K562 (cell line): ENCODE data around the gene LHCGR.

Source experiments
- BRF1 ChIP-seq: IDR thresholded peaks from 3 replicates; pipeline ENCODE4 v1.6.1; 2011; ENCODE audit warnings: borderline replicate concordance, mild to moderate bottlenecking; ENCODE audit not compliant: insufficient read length; ENCODE audit errors: extremely low read depth
- CCNT2 ChIP-seq: IDR thresholded peaks from 2 replicates; pipeline ENCODE4 v1.6.1; 2011; ENCODE audit warnings: borderline replicate concordance, low read depth, mild to moderate bottlenecking, moderate library complexity, mixed read lengths, low read length; ENCODE audit not compliant: insufficient read length; ENCODE audit errors: extremely low read depth
- CTCF ChIP-seq, 3 experiments: IDR thresholded peaks in 2 of 3; conservative IDR thresholded peaks in 1 of 3; 2 replicates each; pipeline ENCODE4 v1.5.1; 2011 to 2012; ENCODE audit warnings: low read length in 3 of 3, mild to moderate bottlenecking in 3 of 3, control low read depth in 2 of 3, improper control_type of control experiment in 1 of 3, inconsistent platforms in 1 of 3, low read depth in 1 of 3, mixed read lengths in 1 of 3, moderate library complexity in 1 of 3; ENCODE audit not compliant: insufficient read depth in 2 of 3
- MAX ChIP-seq: sonication (generic); formaldehyde crosslinking; IDR thresholded peaks from 2 replicates; pipeline ENCODE4 v1.9.0; 2022; ENCODE audit warnings: mild to moderate bottlenecking, missing genetic modification reagents
- MTA3 ChIP-seq: fragments of 450-650 bp; formaldehyde crosslinking; IDR thresholded peaks from 2 replicates; pipeline ENCODE4 v1.6.1; 2017; ENCODE audit warnings: mild to moderate bottlenecking, borderline replicate concordance
- POLR2A ChIP-seq: fragments of 450-650 bp; conservative IDR thresholded peaks from 2 replicates; pipeline ENCODE4 v1.6.1; 2016
- SRF ChIP-seq, 2 experiments: fragments of 250-450, 450-650 bp in 1 of 2; sonication (Bioruptor Pico) in 1 of 2; sonication (generic) in 1 of 2; formaldehyde crosslinking; IDR thresholded peaks; 2 replicates each; pipeline versions ENCODE4 v1.5.0 to v1.5.1; 2020 to 2022; ENCODE audit warnings: mild to moderate bottlenecking in 1 of 2, missing genetic modification reagents in 1 of 2
- STAG1 ChIP-seq: sonication (generic); formaldehyde crosslinking; IDR thresholded peaks from 2 replicates; pipeline ENCODE4 v1.5.0; 2020; ENCODE audit warnings: missing genetic modification reagents, borderline replicate concordance
- TAF1 ChIP-seq: IDR thresholded peaks from 2 replicates; pipeline ENCODE4 v1.6.1; 2011; ENCODE audit warnings: mild to moderate bottlenecking, low read length, moderate library complexity; ENCODE audit not compliant: insufficient read depth, control insufficient read depth, severe bottlenecking; ENCODE audit errors: extremely low read depth
- ZNF23 ChIP-seq: fragments of 250-450 bp; sonication (Bioruptor Pico); IDR thresholded peaks from 2 replicates; pipeline ENCODE4 v1.4.0; 2020; ENCODE audit warnings: mild to moderate bottlenecking
- TF ChIP-seq, protein P1 (sequence below): sonication (generic); formaldehyde crosslinking; IDR thresholded peaks from 2 replicates; pipeline ENCODE4 v1.5.0; 2020; ENCODE audit warnings: missing genetic modification reagents
- TF ChIP-seq, protein P2 (sequence below): fragments of 250-450 bp; sonication (Bioruptor Pico); IDR thresholded peaks from 2 replicates; pipeline ENCODE4 v1.4.0; 2020; ENCODE audit warnings: mild to moderate bottlenecking, moderate library complexity

GRCh38 chr2:48781366-48781765 lies 25.8 kb upstream of the LHCGR start:
- no peak for TF ChIP-seq ZNF23
- TF ChIP-seq CTCF (IDR thresholded peaks at IDR 0.05 in 2 of 3, conservative IDR thresholded peaks at IDR 0.05 in 1 of 3; ENCODE audit: insufficient read depth in 2 of 3, low read depth in 1 of 3, low read length in 3 of 3) = no peak
- TF ChIP-seq CCNT2 = no peak
- no peak for TF ChIP-seq TAF1
- no peak for TF ChIP-seq MTA3
- TF ChIP-seq MAX (CRISPR knock-in tag) = no peak
- TF ChIP-seq POLR2A = no peak
- no peak for TF ChIP-seq BRF1
- TF ChIP-seq, protein P1, sequence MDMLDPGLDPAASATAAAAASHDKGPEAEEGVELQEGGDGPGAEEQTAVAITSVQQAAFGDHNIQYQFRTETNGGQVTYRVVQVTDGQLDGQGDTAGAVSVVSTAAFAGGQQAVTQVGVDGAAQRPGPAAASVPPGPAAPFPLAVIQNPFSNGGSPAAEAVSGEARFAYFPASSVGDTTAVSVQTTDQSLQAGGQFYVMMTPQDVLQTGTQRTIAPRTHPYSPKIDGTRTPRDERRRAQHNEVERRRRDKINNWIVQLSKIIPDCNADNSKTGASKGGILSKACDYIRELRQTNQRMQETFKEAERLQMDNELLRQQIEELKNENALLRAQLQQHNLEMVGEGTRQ = no peak
- TF ChIP-seq SRF (CRISPR knock-in tag; IDR thresholded peaks at IDR 0.05) = no peak
- TF ChIP-seq STAG1 (CRISPR knock-in tag) = no peak
- TF ChIP-seq, protein P2, sequence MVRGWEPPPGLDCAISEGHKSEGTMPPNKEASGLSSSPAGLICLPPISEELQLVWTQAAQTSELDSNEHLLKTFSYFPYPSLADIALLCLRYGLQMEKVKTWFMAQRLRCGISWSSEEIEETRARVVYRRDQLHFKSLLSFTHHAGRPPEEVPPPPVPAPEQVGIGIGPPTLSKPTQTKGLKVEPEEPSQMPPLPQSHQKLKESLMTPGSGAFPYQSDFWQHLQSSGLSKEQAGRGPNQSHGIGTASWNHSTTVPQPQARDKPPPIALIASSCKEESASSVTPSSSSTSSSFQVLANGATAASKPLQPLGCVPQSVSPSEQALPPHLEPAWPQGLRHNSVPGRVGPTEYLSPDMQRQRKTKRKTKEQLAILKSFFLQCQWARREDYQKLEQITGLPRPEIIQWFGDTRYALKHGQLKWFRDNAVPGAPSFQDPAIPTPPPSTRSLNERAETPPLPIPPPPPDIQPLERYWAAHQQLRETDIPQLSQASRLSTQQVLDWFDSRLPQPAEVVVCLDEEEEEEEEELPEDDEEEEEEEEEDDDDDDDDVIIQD = no peak
